ENCODE data around the gene CCN5.
A peak's percentile ranks its signal among the peaks of the same experiment; 100 is the strongest.

Gene CCN5

GRCh38 chr20:44737116-44737515 lies 21.9 kb downstream of the CCN5 start:
- no peak for DNase-seq (ENCODE audit: low read depth)

- no peak for DNase-seq (ENCODE audit: low read depth)
Observed at GRCh38 chr20:44738813-44739477, 23.8 kb downstream of the CCN5 start.

GRCh38 chr20:44739942-44740341 lies 24.8 kb downstream of the CCN5 start:
- no peak for DNase-seq (ENCODE audit: low read depth)

- no peak for DNase-seq (ENCODE audit: low read depth)
Observed at GRCh38 chr20:44742304-44743079, 27.3 kb downstream of the CCN5 start.

- DNase-seq (ENCODE audit: low read depth) = no peak
Observed at GRCh38 chr20:44743080-44743701, 28.0 kb downstream of the CCN5 start.

- DNase-seq (ENCODE audit: low read depth) = no peak
Observed at GRCh38 chr20:44743916-44744655, 28.9 kb downstream of the CCN5 start.

- DNase-seq (ENCODE audit: low read depth) = no peak
Observed at GRCh38 chr20:44745122-44745597, 30.0 kb downstream of the CCN5 start.

- no peak for DNase-seq (ENCODE audit: low read depth)
Observed at GRCh38 chr20:44745598-44746366, 30.6 kb downstream of the CCN5 start, which contains the start of gene KCNK15. KCNK15 (plus strand) TSS chr20:44745865; CDS start chr20:44745911, 46 bp downstream.

GRCh38 chr20:44746367-44747165 lies 31.4 kb downstream of the CCN5 start:
- DNase-seq (ENCODE audit: low read depth) = no peak

- DNase-seq (ENCODE audit: low read depth) = peak; percentile 22
Observed at GRCh38 chr20:44747166-44748004, 32.2 kb downstream of the CCN5 start.

GRCh38 chr20:44748005-44748370 lies 32.8 kb downstream of the CCN5 start:
- DNase-seq (ENCODE audit: low read depth) = no peak

GRCh38 chr20:44750081-44750805 lies 35.1 kb downstream of the CCN5 start:
- DNase-seq (ENCODE audit: low read depth) = no peak

GRCh38 chr20:44752099-44752931 lies 37.1 kb downstream of the CCN5 start:
- DNase-seq (ENCODE audit: low read depth) = no peak

GRCh38 chr20:44754554-44754953 lies 39.4 kb downstream of the CCN5 start:
- DNase-seq (ENCODE audit: low read depth) = no peak

- DNase-seq (ENCODE audit: low read depth) = no peak
Observed at GRCh38 chr20:44756011-44756688, 41.0 kb downstream of the CCN5 start.

- no peak for DNase-seq (ENCODE audit: low read depth)
Observed at GRCh38 chr20:44756956-44757355, 41.8 kb downstream of the CCN5 start.

Measured in stimulated activated CD8-positive, alpha-beta memory T cell treated with anti-CD3 and anti-CD28 coated beads, Interleukin-15, amount 100 ng/mL, for 1 hour (primary cell).